ENCODE measurements around the gene NBPF1. TPM values are rescaled to one million over a fixed set of nuclear protein-coding genes. Genes with fewer than 3 reads are reported as not detected.
"Not testable (repeated sequence)": the region's sequence is repeated elsewhere in the genome, so short reads cannot be mapped to it uniquely, and the experiment has no call there.

Gene NBPF1
- total and polyA plus RNA-seq, 7 experiments from 2014 or later = 7.0 to 25.7 (median 16.0) TPM

DNA sequence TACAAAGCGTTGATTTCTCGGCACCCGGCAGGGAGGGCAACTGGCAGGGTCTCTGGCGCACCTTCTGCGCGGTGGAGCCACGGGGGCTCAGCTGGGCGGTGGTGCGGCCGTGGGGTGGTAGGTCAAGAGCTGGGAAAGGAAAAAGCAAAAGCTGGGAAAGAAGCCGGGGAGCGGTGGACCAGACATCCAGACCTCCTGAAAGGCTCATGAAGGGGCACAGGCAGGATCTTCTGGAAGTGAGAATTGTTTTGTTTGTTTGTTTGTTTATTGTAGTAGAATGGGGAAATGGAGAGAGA lies 92.1 kb downstream of the NBPF1 start:
- Mint-ChIP-seq H3K4me3 (peak overlapping the region in 3 of 10 donors; percentile 16 to 66 (median 58)), H3K27me3 (peaks cover 20 to 85% (median 36%) of the 10 kb centered on the region in 5 donors)

DNA sequence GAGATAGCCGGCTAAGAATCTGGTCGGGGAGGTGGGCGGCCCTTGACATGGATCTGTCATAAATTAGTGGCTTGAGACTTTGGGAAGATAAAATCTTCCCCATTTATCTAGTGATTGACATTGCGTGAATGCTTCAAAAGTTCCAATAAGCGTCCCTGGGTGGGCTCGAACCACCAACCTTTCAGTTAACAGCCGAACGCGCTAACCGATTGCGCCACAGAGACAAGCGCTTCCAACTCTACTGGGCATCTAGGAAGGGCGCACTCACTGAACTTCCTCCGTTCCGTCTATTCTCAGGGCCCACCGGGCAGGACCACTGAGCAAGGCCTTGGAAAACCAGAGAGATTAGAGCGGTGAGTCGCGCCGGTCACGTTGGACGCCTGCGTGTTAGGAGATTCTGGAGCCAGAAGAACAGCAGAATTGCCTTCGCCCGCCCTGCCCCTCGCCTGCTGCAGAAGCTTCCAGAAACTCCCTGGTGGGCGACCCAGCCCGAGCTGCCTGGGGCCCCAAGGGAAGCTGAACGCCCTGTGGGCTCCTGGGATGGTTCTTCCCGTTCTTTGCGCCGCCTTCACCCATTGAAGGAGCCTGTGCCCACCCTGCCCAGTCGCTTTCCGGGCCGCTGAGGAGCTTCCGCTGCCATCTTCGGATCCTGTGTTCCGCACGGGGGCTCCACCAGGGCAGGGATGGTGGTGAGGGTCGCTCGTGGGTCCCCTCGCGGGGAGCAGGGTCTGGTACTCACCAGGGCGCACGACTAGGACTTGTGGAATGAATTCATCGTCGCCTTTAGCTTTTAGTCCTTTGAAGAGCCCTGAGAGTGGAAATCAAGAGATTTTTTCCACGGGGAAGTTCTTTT lies 92.7 kb downstream of the NBPF1 start:
- DNase-seq; intact Hi-C loops (cut with micrococcal nuclease); POLR2A ChIA-PET; H3K4me3 ChIP-seq (ENCODE audit: low read length); H3K4me1 Mint-ChIP-seq; H3K36me3 Mint-ChIP-seq; H3K27ac Mint-ChIP-seq; H3K9me3 Mint-ChIP-seq; H3K27me3 ChIP-seq (ENCODE audit: control insufficient read depth in 2 of 2, insufficient read depth in 2 of 2, low read length in 2 of 2); H3K27ac ChIP-seq (ENCODE audit: low read depth, low read length); H3K36me3 ChIP-seq (ENCODE audit: control insufficient read depth in 2 of 3, insufficient read depth in 3 of 3, low read length in 3 of 3); H3K9me3 ChIP-seq (ENCODE audit: control insufficient read depth in 2 of 3, low read length in 3 of 3); CTCF ChIA-PET; H3K4me1 ChIP-seq (ENCODE audit: control insufficient read depth in 2 of 2, insufficient read depth in 2 of 2, low read length in 2 of 2); ATAC-seq: not testable (repeated sequence)
- peaks cover 20 to 80% (median 36%) of the 10 kb centered on the region in 5 donors for H3K27me3 Mint-ChIP-seq
- peak overlapping the region in 7 of 10 donors; percentile 16 to 66 (median 52) for H3K4me3 Mint-ChIP-seq

More for the DNA sequence above, 92.1 kb downstream of the NBPF1 start:
- ATAC-seq (no peak), DNase-seq (no peak)
- Mint-ChIP-seq H3K9me3 (no peaks in the 10 kb centered on the region), H3K36me3 (no peaks in the 10 kb centered on the region), H3K4me1 (peaks cover 0 to 9% (median 0%) of the 10 kb centered on the region in 7 donors), H3K27ac (no peak overlapping the region)
- intact Hi-C loops (cut with micrococcal nuclease) = no loop called here
- Histone ChIP-seq H3K27ac (ENCODE audit: low read depth, low read length) (no peak overlapping the region), H3K27me3 (ENCODE audit: control insufficient read depth in 2 of 2, insufficient read depth in 2 of 2, low read length in 2 of 2) (no peaks in the 10 kb centered on the region), H3K36me3 (ENCODE audit: control insufficient read depth in 2 of 3, insufficient read depth in 3 of 3, low read length in 3 of 3) (no peaks in the 10 kb centered on the region), H3K9me3 (ENCODE audit: control insufficient read depth in 2 of 3, low read length in 3 of 3) (no peaks in the 10 kb centered on the region), H3K4me3 (ENCODE audit: low read length) (no peak overlapping the region), H3K4me1 (ENCODE audit: control insufficient read depth in 2 of 2, insufficient read depth in 2 of 2, low read length in 2 of 2) (no peaks in the 10 kb centered on the region)
- POLR2A ChIA-PET = no interaction called here
- CTCF ChIA-PET = no interaction called here

DNA sequence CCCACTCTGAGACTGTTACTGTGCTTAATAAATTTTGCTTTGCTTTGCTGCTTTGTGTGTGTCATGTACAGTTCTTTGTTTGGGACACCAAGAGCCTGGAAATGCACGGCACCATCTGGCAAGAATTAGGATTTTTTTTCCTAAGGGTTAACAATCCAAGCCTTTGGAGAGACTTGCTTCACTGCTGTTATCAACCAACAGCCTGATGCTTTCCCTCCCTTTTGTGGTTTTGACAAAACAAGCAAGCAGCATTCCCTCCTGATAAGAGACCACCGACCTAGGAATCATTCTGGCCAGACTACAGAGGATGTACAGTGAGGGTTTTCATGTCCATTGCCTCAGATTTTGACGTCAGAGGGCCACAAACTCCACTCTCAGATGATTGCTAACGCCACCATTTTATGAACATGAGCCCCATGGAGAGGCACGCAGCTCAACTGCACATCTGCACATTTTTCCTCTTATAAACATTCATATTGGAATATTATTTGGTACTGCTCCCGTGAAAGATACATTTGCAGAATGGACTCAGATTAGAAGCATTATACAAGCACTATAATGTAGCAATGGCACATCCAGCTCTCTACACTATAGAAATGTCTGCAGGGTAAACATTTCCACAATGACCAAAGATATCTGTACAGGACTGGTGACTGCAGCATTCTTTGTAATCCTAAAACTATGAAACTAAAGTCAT lies 94.0 kb downstream of the NBPF1 start:
- H3K4me1 ChIP-seq (ENCODE audit: control insufficient read depth in 2 of 2, insufficient read depth in 2 of 2, low read length in 2 of 2); intact Hi-C loops (cut with micrococcal nuclease); H3K36me3 ChIP-seq (ENCODE audit: control insufficient read depth in 2 of 3, insufficient read depth in 3 of 3, low read length in 3 of 3); H3K9me3 ChIP-seq (ENCODE audit: control insufficient read depth in 2 of 3, low read length in 3 of 3); H3K27ac ChIP-seq (ENCODE audit: low read depth, low read length); H3K4me1 Mint-ChIP-seq; H3K9me3 Mint-ChIP-seq; H3K36me3 Mint-ChIP-seq; H3K4me3 ChIP-seq (ENCODE audit: low read length); ATAC-seq; H3K27ac Mint-ChIP-seq; DNase-seq; H3K27me3 ChIP-seq (ENCODE audit: control insufficient read depth in 2 of 2, insufficient read depth in 2 of 2, low read length in 2 of 2); H3K4me3 Mint-ChIP-seq: not testable (repeated sequence)
- ChIA-PET CTCF (interaction anchor here (0.6 kb wide), 1 partner anchor 389 kb away, joined by 3 read pairs; no protein-coding TSS in a partner anchor), POLR2A (interaction anchor here (0.7 kb wide), 1 partner anchor 744 kb away, joined by 3 read pairs; no protein-coding TSS in a partner anchor)
- peaks cover 20 to 68% (median 32%) of the 10 kb centered on the region in 5 donors for H3K27me3 Mint-ChIP-seq

DNA sequence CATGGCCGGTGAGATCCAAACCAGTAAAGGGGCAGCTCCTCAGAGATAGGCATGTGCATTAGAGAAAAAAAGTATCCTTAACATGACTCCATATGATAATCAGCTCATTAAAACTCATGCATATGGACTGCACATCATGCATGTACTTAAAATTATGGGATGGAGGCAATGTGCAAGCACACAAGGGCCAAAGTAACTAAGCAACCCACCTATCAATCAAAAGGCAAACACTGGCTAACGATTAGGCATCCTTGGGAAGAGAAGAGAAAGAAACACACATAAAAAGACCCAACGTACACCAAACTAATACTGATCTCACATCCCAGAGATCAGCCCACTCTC lies 94.5 kb downstream of the NBPF1 start:
- H3K4me3 ChIP-seq (ENCODE audit: low read length); H3K4me1 Mint-ChIP-seq; H3K4me3 Mint-ChIP-seq; intact Hi-C loops (cut with micrococcal nuclease); H3K36me3 Mint-ChIP-seq; H3K9me3 ChIP-seq (ENCODE audit: control insufficient read depth in 2 of 3, low read length in 3 of 3); H3K36me3 ChIP-seq (ENCODE audit: control insufficient read depth in 2 of 3, insufficient read depth in 3 of 3, low read length in 3 of 3); H3K27ac Mint-ChIP-seq; DNase-seq; H3K9me3 Mint-ChIP-seq; POLR2A ChIA-PET; ATAC-seq; H3K27me3 ChIP-seq (ENCODE audit: control insufficient read depth in 2 of 2, insufficient read depth in 2 of 2, low read length in 2 of 2); H3K4me1 ChIP-seq (ENCODE audit: control insufficient read depth in 2 of 2, insufficient read depth in 2 of 2, low read length in 2 of 2); H3K27ac ChIP-seq (ENCODE audit: low read depth, low read length): not testable (repeated sequence)
- peaks cover 20 to 63% (median 32%) of the 10 kb centered on the region in 5 donors for H3K27me3 Mint-ChIP-seq
- CTCF ChIA-PET = interaction anchor here (0.6 kb wide), 1 partner anchor 390 kb away, joined by 3 read pairs; no protein-coding TSS in a partner anchor

DNA sequence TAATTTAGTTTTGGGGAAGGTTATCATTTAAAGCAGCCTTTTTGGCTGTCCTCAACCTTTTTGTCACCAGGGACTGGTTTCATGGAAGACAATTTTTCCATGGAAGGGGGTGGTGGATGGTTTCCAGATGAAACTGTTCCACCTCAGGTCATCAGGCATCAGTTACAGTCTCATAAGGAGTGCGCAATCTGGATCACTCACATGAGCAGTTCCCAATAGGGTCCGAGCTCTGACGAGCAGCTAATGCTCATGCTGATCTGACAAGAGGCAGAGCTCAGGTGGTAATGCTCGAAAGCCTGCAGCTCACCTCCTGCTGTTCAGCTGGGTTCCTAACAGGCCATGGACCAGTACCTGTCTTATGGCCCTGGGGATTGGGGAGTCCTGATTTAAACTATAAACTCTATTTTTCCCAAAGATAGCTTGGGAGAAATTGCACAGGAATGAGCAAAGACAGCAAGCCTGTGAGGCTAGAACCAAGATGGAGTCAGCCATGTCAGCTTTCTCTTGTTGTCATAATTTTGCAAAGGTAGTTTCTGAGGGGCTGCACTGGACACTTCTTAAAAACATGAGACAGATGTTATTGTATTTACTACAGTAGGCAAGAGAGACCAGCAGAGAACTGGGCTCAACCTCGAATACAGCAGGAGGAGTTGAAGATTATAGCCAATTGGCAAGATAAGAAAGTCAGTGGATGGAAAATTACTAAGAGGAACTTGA lies 96.5 kb downstream of the NBPF1 start:
- H3K27ac Mint-ChIP-seq; H3K9me3 Mint-ChIP-seq; intact Hi-C loops (cut with micrococcal nuclease); CTCF ChIA-PET; H3K36me3 Mint-ChIP-seq; H3K4me1 ChIP-seq (ENCODE audit: control insufficient read depth in 2 of 2, insufficient read depth in 2 of 2, low read length in 2 of 2); H3K9me3 ChIP-seq (ENCODE audit: control insufficient read depth in 2 of 3, low read length in 3 of 3); H3K36me3 ChIP-seq (ENCODE audit: control insufficient read depth in 2 of 3, insufficient read depth in 3 of 3, low read length in 3 of 3); H3K27me3 ChIP-seq (ENCODE audit: control insufficient read depth in 2 of 2, insufficient read depth in 2 of 2, low read length in 2 of 2); H3K27ac ChIP-seq (ENCODE audit: low read depth, low read length); H3K4me1 Mint-ChIP-seq; ATAC-seq; H3K4me3 Mint-ChIP-seq; H3K4me3 ChIP-seq (ENCODE audit: low read length); POLR2A ChIA-PET; DNase-seq: not testable (repeated sequence)
- H3K27me3 Mint-ChIP-seq = peaks cover 20 to 51% (median 32%) of the 10 kb centered on the region in 5 donors

DNA sequence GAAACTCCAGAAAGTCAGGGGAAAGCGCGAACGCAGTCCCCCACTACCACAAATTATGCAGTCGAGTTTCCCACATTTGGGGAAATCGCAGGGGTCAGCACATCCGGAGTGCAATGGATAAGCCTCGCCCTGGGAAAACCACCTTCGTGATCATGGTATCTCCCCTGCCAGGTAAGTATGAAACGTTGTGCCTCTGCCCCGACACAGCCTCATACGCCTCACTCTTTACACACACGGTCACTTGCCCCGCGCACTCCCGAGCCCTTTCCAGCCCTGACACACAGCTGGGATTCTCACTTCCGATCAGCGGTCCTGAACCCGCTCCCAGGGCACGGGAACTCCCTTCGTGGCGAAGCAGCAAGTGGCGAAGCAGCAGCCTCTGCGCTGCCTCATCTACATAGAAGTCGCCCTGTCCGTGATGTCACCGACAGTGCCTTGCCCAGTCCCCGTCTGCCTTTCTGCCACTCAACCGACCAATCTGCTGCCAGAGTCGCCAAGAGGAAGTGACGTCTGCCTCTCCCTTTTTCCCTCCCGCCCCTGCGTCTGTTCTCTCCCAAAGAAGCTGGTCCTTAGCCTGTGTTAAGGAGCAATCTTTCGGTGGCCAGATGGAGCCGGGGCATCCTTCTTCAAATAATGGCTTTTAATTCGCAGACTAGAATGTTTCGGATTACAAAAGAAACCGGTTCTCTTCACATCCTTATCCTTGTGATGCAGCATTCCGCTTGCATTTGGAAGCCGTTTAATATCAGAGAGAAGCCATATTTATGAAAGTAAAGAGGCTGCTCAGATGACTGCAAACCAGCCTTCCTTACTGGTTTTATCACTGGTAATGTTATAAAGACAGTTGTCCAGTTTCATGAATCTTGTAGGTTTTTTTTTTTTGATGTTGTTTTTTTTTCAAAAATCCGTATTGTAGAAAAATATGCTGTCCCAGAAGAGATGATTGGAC lies 99.0 kb downstream of the NBPF1 start, which contains the start of gene RNU1-1:
TSS of gene RNU1-1 (minus strand) at position 179 of the 949 bp plus-strand sequence.
- DNase-seq (peak; percentile 75 to 93 (median 89)), ATAC-seq (peak; percentile 65)
- H3K27me3 Mint-ChIP-seq = peaks cover 15 to 28% (median 18%) of the 10 kb centered on the region in 5 donors
- H3K27ac Mint-ChIP-seq; H3K9me3 ChIP-seq (ENCODE audit: control insufficient read depth in 2 of 3, low read length in 3 of 3); H3K36me3 ChIP-seq (ENCODE audit: control insufficient read depth in 2 of 3, insufficient read depth in 3 of 3, low read length in 3 of 3); H3K9me3 Mint-ChIP-seq; H3K36me3 Mint-ChIP-seq; H3K4me1 ChIP-seq (ENCODE audit: control insufficient read depth in 2 of 2, insufficient read depth in 2 of 2, low read length in 2 of 2); H3K4me3 Mint-ChIP-seq; H3K4me1 Mint-ChIP-seq; H3K27me3 ChIP-seq (ENCODE audit: control insufficient read depth in 2 of 2, insufficient read depth in 2 of 2, low read length in 2 of 2): not testable (repeated sequence)
- ChIA-PET POLR2A (interaction anchor here (0.7 to 1.5 kb wide), 6 partner anchors 9 to 657 kb away, joined by 3 to 15 read pairs (median 4); partner anchors contain the start of gene NECAP2), CTCF (interaction anchor here (0.6 kb wide), 1 partner anchor 843 kb away, joined by 3 read pairs; no protein-coding TSS in a partner anchor)
- intact Hi-C loops (cut with micrococcal nuclease) = loop anchor here (5.0 kb wide), 2 partner anchors 147 to 383 kb away; partner anchors contain the start of genes RNU1-2 (in 1 of the 2) and SZRD1 (in 1 of the 2)
- peak within 1 kb of the TSS; percentile 48 for H3K4me3 ChIP-seq (ENCODE audit: low read length)
- H3K27ac ChIP-seq (ENCODE audit: low read depth, low read length) = peak within 1 kb of the TSS; percentile 84
